GM23248 (cell line): Measurements from ENCODE around the gene SELL.

Experiments used
- EZH2 ChIP-seq: fragments of 200-600 bp; sonication (generic); IDR thresholded peaks from 2 replicates; pipeline ENCODE4 v1.6.1; 2018; ENCODE audit warnings: antibody characterized with exemption, mild to moderate bottlenecking; ENCODE audit not compliant: insufficient read depth, poor library complexity, severe bottlenecking
- EZH2phosphoT487 ChIP-seq: fragments of 200-600 bp; sonication (generic); IDR thresholded peaks from 2 replicates; pipeline ENCODE4 v1.6.1; 2018; ENCODE audit warnings: antibody characterized with exemption, moderate library complexity, mild to moderate bottlenecking, low read depth; ENCODE audit not compliant: insufficient read depth

DNA sequence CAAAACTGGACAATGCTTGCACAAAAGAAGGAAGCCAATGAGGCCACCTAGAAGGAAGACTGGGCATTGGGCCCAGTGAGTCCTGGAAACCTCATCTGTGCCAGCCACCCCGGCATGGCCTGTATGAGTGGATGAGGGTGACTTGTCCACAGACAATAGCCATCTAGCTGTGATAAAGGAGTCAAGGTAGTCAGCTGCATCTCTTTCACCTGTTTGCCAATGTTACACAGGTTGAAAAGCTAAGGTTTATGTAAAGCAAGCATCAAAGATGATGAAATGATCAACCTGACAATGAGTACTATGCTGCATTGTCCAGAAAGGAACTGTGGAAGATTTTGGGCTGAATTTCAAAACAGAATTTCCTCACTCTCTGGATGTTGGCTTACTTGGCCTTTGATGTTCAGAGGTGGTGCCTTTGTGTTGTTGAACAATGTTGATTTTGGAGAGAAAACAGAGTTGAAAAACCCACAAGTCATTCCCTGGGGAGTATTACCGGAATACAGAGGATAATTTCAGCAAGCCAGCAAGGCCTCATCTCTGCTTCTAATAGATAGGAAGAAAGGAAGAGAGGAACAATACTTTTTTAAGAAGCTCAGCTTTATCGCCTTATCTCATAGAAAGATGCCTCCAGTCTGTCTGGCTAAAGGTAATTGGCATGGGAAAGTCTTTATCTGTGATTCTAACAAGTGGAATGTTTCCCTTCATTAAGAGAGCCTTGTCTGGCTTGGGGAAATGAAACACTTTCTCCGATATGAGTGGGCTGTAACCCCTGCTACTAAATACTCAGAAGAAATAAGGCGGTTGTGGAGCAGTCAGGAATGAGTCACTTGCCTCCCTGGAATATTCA lies 33.8 kb upstream of the SELL start:
- TF ChIP-seq EZH2phosphoT487 (no peak), EZH2 (no peak)
